GM11168 (cell line): ENCODE measurements around the gene TCTN3.
"Not testable (repeated sequence)": the region's sequence is repeated elsewhere in the genome, so short reads cannot be mapped to it uniquely, and the experiment has no call there.

Source experiments
- in situ Hi-C: fragments of 300-500 bp; cut with MboI; formaldehyde crosslinking; loops from one replicate; pipeline ENCODE4 v1.12.0; 2022; ENCODE audit warnings: low sequenced_read_pairs; ENCODE audit not compliant: unreplicated experiment

TCTN3 gene, protein sequence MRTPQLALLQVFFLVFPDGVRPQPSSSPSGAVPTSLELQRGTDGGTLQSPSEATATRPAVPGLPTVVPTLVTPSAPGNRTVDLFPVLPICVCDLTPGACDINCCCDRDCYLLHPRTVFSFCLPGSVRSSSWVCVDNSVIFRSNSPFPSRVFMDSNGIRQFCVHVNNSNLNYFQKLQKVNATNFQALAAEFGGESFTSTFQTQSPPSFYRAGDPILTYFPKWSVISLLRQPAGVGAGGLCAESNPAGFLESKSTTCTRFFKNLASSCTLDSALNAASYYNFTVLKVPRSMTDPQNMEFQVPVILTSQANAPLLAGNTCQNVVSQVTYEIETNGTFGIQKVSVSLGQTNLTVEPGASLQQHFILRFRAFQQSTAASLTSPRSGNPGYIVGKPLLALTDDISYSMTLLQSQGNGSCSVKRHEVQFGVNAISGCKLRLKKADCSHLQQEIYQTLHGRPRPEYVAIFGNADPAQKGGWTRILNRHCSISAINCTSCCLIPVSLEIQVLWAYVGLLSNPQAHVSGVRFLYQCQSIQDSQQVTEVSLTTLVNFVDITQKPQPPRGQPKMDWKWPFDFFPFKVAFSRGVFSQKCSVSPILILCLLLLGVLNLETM

DNA sequence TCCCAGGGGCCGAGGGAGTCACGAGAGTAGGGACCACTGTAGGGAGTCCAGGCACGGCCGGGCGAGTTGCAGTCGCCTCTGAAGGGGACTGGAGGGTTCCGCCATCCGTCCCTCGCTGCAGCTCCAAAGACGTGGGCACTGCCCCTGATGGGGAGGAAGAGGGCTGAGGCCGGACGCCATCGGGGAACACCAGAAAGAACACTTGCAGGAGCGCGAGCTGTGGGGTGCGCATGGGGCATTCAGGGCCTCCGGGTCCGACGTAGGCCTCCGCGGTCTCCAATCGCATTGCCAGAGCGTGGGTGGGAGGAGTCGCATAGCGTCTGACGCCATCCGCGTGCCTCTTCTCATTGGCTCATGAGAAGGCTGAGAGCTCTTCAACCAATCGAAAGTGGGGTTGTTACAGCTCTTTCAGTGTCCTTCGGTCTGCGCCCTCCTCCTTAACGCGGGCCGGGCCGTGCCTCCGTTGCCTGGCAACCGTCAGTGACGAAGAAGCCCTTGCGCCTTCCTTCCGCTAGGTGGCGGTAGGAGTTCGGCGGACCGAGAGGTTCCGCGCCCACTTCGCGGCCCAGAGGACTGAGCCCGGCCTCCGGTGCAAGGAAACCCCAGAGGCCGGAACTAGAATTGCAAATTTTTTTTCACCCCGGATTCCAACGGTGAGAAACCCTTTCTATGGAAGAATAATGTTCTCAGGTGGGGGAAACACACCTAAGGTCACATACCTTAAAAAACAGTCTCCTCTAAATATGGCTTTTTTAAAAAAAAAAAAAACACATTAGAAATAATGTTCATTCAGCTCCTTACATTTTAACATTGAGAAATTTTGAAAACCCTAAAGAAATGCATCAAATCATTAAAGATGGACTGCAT is at the start of gene TCTN3:
TSS of gene TCTN3 (minus strand) at position 260 of the 867 bp plus-strand sequence. CDS start at position 232, 28 bp downstream.
- in situ Hi-C loops, result loop anchor here (5.0 kb wide), 1 partner anchor 153 kb away; no protein-coding TSS in a partner anchor

DNA sequence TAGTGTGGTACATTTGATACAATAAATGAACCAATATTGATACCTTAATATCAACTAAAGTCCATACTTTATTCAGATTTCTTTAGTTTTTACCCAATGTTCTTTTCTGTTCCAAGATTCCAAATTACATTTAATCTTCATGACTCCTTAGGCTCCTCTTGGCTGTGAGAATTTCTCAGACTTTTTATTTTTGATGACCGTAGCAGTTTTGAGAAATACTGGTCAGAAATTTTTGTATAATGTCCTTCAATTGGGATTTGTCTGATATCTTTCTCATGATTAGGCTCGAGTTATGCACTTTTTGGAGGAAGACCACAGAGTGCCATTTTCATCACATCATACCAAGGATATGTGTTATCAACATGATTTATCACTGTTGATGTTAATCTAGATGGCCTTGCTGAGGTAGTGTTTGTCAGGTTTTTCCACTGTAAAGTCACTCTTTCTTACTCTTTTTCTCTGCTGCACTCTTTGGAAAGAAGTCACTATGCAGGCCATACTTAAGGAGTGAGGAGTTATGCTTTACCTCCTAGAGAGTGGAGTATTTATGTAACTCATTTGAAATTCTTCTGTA is 49.3 kb upstream of the TCTN3 start:
- in situ Hi-C loops, result no loop called here

DNA sequence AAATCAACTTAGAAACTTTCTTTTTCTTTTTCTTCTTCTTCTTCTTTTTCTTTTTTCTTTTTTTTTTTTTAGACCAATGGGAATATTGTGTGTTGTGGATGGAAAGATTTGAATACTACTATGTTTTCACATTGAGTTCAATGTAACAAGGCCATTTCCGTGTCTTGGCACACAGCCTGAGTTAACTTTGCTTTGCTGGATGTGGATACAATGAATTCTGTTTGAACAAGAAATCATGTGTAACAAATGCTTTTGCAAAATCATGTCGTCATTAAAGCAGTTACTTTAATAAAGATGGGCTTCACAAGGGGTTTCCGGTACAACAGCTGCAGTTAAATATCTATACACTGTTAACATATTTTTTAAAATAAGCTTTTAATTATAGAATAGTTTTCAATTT is 48.8 kb upstream of the TCTN3 start:
- in situ Hi-C loops, result no loop called here

DNA sequence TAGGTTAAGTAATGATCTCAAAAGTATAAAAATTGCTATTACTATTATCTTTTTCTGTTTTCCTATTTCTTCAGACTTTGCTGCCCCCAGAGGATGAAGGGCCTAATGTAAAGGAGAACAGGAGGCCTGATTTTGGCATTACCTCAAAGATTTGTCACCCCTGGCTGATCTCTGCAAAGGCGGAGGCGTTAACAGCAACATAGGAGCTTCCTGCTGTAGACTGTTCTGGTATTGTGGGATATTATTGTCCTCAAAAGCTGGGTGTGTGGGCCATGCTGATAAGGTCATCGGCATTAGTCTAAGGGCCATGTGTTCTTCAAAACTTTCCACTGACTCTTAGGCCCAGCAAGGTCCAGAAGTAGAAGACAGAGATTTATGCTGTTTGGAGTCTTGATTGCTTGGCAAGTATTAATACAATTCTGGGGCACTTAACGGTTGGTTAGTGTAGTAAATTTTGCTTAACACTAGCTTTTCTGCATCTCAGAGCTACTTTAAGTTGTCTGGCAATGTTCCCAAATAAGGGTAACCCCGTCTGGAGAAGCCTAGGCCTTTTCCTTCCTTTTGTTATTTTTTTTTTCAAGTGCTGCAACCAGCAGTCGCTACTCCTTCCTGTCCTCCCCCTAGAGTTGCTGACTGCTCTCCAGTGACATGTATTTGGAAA is 48.2 kb upstream of the TCTN3 start:
- in situ Hi-C loops, result no loop called here

DNA sequence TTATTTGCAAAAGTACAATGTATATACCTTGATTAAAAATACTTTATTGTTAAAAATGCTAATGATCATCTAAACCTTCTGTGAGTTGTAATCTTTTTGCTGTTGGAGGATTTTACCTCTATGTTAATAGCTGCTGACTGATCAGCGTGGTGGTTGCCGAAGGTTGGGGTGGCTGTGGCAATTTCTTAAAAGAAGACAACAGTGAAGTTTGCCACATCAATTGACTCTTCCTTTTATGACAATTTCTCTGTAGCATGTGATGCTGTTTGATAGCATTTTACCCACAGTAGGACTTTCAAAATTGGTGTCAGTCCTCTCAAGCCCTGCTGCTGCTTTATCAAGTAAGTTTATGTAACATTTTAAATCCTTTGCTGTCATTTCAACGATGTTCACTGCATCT is 45.3 kb upstream of the TCTN3 start:
- in situ Hi-C loops, result no loop called here

DNA sequence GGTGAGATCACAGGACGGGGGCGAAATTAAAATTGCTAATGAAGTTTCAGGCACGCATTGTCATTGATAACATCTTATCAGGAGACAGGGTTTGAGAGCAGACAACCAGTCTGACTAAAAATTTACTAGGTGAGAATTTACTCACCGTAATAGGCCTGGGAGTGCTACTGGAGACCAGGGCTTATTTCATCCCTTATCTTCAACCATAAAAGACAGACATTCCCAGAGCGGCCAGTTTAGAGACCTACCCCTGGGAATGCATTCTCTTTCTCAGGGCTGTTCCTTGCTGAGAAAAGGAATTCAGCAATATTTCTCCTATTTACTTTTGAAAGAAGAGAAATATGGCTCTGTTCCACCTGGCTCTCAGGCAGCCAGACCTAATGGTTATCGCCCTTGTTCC is 39.2 kb upstream of the TCTN3 start:
- in situ Hi-C loops, result not testable (repeated sequence)

DNA sequence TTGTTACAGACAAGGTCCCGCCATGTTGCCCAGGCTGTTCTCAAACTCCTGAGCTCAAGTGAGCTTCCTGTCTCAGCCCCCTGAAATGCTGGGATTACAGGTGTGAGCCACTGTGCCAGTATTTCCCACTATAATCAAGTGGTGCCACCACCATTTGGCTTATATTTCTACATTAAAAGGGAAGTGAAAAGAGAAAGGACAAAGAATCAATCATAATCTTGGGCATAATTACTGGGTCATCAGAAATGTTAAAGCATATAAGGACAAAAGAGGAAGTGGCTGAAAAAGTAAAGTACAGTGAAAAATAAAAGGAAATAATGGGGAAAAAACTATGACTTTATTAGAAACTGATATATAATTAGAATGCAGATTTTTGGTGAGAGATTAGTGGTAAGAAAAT is 36.5 kb upstream of the TCTN3 start:
- in situ Hi-C loops, result no loop called here

DNA sequence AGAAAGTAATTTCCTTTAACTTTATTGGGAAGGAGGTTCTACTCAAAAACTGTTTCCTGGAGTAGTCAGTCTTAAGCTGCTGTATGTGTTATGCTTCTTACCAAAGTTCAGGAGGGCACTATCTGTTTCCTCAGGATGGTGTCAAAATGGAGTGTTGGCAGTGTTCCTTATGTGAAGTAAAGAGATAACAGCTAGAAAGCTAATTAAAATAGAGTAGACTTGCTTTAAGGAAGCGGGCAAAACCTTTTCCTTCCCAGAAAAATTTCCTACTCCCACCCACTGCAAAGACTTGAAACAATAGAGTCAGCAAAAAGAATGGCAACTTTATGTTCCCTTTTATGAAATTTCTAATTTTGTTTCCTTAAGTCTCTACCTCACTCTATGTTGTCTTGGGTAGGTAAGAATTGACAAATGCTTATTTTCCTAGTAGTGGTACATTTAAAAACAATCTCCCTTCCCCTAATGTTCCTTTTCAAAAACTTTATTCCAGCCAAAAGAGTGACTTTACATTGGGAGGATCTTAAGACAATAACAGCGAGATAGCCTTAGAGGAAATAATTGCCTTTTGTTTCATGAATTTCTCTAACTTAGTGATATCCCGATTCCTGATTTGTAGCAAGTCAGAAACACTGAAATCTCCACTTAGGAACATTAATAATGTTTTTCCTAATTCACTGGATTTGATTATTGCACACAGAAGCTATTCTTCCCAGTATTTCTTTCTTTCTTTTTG is 35.8 kb upstream of the TCTN3 start:
- in situ Hi-C loops, result no loop called here

DNA sequence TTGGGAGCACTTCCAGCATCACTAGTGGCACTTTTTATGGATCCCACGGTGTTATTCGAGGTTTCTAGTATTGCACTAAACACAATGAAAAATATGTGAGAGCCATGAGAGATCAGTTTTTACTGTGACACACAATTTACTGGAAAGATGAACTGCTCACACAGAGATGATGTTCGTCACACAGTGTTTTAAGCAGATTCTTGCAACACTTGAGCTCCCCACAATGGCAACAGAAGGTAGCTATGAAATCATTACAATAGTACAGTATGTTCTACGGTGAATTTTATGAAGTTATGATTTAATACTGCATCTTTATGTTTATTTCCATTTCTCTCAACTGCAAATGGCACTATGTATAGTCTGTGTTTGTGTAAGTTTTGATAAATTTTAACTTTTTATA is 34.8 kb upstream of the TCTN3 start:
- in situ Hi-C loops, result no loop called here

DNA sequence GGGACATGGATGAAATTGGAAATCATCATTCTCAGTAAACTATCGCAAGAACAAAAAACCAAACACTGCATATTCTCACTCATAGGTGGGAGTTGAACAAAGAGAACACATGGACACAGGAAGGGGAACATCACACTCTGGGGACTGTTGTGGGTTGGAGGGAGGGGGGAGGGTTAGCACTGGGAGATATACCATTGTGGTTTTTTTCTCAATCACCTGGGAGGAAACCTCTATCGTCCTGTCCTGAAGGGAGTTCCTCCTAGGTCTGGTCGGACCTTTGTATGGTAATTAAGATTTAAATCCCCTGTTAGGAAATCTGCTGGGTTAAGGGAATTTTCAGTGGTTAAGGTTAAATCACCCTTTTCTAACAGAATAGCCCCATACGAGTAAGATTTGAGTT is 28.8 kb upstream of the TCTN3 start:
- in situ Hi-C loops, result not testable (repeated sequence)

DNA sequence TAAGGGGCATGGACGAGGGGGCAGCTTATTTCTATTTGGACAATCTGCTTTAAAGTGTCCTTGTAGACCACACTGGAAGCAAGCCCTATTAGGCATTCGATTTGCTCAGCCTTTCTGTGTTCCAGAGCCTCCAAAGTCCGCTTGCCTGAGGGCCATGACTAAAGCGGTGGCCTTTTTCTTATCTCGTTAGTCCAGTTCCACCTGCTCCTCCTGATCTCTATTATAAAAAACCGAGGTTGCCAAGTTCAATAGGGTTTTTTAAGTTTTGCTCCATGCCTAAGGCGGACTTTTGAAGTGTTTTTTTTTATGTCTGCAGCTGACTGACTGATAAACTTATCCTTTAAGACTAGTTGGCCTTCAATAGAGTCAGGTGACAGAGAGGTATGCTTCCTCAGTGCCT is 27.0 kb upstream of the TCTN3 start:
- in situ Hi-C loops, result not testable (repeated sequence)

DNA sequence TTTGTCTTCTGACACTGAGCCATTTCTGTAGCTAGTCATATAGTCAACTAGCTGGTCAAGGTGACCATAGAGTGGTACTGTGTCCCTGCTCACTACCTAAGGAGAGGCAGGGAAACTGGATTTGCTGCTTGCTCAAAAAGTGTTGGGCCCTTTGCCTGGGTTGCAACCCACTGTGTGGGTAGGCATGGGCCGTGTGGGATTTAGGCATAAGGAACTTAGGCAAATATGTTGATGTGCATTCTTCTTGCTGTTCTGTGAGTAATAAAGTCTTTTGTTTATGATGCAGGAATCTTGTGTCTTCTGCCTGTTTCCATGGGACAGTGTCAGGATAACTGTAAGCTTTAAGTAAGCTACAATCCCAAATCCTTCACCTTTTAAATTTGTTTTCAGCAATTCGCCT is 23.1 kb upstream of the TCTN3 start:
- in situ Hi-C loops, result no loop called here

DNA sequence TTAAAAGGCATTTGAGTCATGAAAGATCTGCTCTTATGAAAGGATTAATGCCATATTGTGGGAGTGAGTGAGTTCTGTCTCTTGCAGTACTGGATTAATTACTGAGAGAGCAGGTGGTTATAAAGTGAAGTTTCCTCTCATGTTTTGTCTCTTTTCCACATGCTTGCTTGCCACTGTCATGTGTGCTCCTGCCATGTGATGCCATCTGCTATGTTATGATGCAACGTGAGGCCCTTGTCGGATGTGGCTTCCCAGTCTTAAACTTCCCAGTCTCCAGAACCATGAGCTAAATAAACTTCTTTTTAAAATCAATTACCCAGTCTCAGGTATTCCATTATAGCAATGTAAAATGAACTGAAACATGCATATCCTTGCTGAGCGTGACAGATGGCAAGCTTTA is 22.7 kb upstream of the TCTN3 start:
- in situ Hi-C loops, result no loop called here

DNA sequence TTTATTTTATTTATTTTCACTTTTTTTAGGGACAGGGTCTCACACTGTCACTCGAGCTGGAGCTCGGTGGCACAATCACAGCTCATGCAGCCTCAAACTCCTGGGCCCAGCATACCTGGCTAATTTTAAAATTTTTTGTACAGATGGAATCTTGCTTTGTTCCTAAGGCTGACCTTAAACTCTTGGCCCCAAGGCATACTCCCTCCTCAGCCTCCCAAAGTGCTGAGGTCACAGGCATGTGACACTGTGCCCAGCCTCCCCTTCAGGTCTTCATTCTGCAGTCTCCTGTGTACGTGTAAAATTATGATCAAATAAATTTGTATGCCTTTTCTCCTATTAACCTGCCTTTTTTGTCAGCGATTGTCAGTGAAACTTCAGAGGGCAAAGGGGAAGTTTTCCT is 17.8 kb upstream of the TCTN3 start:
- in situ Hi-C loops, result no loop called here

DNA sequence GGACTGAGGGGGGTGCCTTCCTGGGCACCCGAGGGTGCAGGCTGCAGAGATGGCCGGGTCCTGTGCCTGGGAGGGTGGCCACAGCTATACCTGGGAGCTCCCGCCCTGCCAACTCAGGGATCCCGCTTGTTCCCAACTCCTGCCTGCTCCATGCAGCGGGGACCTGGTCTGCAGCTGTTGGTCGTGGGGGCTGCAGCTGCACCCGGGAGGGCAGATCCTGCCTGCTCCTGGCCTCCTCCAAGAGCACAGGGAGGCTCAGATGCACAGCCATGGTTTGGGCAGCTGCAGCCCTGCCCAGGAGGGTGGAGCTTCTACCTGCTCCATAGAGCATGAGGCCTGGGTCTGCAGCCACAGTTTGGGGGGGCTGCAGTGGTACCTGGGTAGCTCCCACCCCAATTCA is 13.3 kb upstream of the TCTN3 start:
- in situ Hi-C loops, result no loop called here

DNA sequence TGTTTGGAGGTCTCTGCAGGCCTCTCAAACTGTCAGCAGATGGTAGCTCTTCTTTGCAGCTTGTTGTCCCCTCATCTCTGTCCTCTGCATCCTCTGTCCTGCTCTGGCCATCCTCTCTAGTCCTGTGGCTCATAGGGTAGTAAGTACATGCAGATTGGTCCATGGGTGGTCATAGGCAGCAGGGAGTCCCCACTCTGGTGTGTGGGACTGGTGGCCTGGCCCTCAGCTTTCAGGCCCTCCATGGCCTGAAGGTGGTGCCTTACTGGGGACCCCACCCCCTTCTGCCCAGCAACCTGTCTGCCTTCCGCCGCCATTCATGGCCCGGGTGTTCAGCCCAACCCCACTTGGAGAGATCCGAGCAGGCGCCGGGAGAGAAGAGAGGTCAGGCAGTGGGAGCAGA is 12.8 kb upstream of the TCTN3 start:
- in situ Hi-C loops, result no loop called here

DNA sequence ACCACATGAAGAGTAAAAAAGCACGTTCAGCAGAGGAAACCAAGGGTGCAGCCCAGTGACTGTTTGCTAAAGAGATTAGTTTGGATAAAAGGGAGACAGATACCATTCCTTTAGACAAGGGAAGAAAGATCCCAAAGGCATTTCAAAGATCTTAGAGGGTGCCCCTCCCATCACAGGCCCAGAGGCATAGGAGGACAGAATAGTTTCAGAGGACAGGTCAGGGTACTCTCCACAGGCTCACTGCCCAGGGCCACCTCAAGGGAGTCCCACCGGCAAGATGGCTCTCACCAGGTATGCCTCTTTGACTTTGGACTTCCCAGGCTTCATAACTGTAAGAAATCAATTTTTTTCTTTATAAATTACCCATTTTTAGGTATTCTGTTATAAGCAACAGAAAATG is 4.7 kb upstream of the TCTN3 start:
- in situ Hi-C loops, result no loop called here

DNA sequence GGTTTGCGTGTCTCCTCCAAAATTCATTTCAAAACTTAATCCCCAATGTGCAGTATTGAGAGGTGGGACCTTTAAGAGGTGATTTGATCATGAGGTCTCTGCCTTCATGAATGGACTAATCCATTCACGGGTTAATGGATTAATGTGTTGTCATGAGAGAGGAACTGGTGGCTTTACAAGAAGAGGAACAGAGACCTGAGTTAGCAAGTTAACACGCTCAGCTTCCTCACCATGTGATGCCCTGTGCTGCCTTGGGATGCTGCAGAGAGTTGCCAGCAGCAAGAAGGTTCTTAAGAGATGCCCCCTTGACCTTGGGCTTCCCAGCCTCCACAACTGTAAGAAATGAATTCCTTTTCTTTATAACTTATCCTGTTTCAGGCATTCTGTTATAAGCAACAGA is 3.7 kb upstream of the TCTN3 start:
- in situ Hi-C loops, result no loop called here

DNA sequence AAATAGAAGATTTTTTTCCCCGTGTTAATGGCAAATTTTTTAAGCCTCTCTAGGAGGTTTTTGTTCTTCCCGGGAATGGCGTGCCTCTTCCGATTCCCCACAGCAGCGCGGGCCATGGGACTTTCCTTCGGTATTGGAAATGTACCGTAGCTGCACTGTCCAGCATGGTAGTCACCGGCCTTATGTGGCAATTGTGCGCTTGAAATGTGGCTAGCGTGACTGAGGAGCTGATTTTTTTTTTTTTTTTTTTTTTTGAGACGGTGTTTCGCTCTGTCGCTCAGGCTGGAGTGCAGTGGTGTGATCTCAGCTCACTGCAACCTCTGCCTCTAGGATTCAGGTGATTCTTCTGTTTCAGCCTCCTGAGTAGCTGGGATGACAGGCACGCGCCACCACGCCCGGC is 938 bp upstream of the TCTN3 start:
- in situ Hi-C loops, result loop anchor here (5.0 kb wide), 1 partner anchor 153 kb away; no protein-coding TSS in a partner anchor
